Umbilical cord (tissue), 2 donors: ENCODE results near the gene LARGE1. TPM values are rescaled to one million over a fixed set of nuclear protein-coding genes. Genes with fewer than 3 reads are reported as not detected.
"Not testable (repeated sequence)": the region's sequence is repeated elsewhere in the genome, so short reads cannot be mapped to it uniquely, and the experiment has no call there.

Source experiments
- DNase-seq: peaks from one replicate; pipeline ENCODE4 v3.0.0-alpha.2; 2015; ENCODE audit warnings: low spot score
- total RNA-seq: library from RNA; depleted of rRNA; stranded (reverse); fragments of >200 nt; gene quantifications from one replicate; pipeline ENCODE4 v1.2.3, GENCODE V29; 2014; ENCODE audit warnings: low replicate concordance; ENCODE audit not compliant: insufficient read depth

LARGE1 gene
- total RNA-seq, 1 donor from 2014 or later = 32.5 TPM

DNA sequence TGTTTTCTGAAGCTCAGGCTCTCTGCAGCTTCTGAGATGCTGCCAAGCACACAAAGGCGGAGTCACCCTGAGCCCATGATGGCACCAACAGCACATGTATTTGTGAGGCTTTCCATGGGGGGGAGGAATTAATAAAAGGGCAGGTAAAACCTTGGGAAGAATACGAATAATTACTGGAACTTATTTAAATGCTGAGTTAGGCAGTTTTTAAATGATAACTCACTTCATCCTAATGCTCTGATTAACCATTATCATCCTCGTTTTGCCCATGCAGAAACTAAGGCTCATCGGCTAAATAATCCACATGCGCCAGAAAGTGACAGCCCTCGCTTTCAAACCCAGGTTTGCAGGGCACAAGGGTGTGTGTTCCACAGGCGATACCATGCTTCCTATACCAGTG lies 35.4 kb downstream of the LARGE1 start:
- no peak for DNase-seq

GRCh38 chr22:33883961-33884808 lies 36.1 kb downstream of the LARGE1 start:
- DNase-seq = no peak

- DNase-seq = no peak
These were observed 36.7 kb downstream of the LARGE1 start for GRCh38 chr22:33883561-33883960.

- no peak for DNase-seq
These were observed 37.3 kb downstream of the LARGE1 start for GRCh38 chr22:33882991-33883390.

- no peak for DNase-seq
These were observed 39.3 kb downstream of the LARGE1 start for GRCh38 chr22:33880986-33881385.

DNA sequence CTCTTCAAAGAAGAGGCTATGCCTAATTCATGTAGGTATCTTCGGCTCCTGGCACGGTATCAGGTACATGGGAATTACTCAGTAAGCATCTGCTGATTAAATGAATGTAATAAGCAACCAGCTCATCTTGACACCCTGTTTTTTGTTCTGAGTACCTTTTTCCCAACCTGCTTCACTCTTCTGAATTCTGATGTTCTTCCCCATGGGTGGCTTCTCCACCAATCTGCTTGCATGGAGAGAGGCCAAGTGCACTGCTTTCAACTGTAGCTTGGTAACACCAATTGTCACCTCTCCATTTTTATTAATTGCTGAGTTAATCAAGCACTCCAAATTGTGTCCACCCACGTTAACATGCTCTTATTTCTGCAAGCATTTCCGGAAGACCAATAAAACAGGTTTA lies 40.5 kb downstream of the LARGE1 start:
- DNase-seq = no peak

GRCh38 chr22:33875316-33875715 lies 45.0 kb downstream of the LARGE1 start:
- no peak for DNase-seq

DNA sequence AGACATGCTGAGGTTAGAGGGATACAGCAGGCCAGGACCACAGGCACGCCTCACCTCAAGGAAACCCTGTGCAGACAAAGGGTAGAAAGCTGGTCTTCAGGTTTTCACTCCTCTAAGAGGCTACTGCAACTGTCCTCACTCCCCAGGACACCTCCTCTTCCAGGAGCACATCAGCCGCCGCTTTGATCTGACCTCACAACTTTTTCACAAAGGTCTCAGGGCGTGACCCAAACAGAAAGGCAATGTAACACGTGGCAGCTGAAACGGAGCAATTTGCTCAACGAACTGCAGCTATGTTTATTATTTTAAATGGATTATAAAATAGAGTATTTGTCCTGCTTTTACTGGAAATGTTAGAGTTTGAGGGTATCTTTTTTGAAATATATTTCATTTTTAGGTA lies 46.1 kb downstream of the LARGE1 start:
- no peak for DNase-seq

DNA sequence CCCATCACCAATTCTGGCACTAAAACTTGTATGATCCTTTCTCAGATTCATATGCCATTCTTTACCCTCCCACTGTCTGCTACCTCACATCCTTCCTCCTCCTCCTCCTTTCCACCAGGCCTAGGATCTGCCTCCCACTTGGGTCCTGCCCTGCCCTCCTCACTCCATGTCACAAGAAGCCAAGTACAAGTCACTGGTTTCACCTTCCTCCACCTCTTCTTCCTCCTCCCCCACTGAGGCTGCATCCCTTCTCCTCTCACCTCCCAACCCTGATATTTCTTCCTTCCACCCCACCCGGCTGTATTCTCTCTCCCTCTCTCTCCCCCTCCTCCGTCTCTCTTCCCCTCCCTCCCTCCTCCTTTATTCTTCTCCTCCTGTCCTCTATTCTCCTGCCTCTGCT lies 46.6 kb downstream of the LARGE1 start:
- no peak for DNase-seq

GRCh38 chr22:33873186-33873585 lies 47.1 kb downstream of the LARGE1 start:
- DNase-seq = no peak

DNA sequence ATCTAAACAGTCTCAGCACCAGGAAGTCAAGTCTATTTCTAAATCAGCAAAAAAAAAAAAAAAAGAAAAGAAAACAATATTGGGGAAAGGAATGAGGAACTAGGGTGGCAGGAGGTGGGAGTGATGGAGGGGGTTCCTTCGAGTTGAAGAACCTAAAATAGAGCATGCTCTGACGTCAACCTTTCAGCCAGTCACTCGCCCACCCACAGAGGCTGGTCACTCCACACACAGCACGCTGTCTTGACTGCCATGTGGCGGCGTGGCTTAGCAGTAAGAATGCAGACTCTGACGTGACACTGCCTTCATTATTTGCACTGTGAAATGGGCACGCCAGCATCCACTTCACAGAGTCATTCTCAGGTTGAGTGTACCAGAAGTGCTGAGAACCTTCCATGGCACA lies 48.3 kb downstream of the LARGE1 start:
- no peak for DNase-seq

- no peak for DNase-seq
These were observed 50.3 kb downstream of the LARGE1 start for GRCh38 chr22:33869946-33870345.

- DNase-seq = no peak
These were observed 52.3 kb downstream of the LARGE1 start for GRCh38 chr22:33867971-33868370.

DNA sequence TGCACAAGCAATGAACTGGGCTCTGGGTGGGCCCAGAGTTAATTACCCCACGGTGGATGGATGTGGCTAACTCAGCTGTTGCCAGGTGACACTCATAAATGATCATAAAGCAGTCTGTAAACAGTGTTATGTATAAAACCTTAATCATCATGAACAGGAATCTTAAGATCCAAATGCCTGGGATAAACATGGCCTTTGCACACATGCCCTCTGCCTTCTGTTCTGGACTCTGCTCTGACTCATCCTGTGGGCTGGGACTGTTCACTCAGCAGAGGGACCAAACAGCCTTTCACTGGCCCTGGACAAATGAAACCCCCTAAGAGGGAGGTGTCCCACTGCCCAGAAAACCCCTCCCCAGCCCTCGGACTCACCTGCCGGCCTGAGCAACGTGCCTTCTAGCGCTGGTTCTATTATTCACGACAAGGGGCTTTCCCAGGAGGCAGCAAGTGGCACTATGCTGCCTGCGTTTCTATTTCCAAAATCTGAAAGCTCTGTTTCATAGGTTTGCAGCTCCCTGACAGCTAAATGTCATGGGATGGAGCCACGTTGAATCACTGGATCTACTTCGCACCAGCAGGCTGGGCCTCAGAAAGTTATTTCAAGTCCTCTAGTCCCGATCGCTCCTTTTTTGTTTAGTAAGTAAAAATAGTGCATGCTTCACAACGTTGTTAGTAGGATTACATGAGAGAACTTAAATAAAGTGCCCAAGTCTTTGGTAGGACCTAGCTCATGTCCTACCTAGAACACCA lies 53.0 kb downstream of the LARGE1 start:
- DNase-seq = no peak

DNA sequence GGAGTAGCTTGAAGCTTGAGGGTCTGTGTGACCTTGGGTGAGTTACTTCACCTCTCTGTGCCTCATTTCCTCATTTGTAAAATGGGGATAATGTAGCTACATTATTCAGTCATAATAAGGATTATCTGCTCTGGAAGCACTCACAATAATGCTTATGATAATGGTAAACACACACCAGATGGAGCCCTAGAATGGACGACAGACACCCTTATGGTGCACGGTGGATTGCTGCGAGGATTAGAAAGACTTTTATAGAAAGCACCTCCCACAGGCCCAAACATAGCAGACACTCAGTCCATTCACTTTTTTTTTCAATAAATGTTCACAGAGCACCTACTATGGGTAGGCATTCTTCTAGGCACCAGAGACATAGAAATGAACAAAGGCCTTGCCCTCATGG lies 53.8 kb downstream of the LARGE1 start:
- DNase-seq = no peak

- no peak for DNase-seq
These were observed 54.3 kb downstream of the LARGE1 start for GRCh38 chr22:33865996-33866395.

- DNase-seq = no peak
These were observed 55.0 kb downstream of the LARGE1 start for GRCh38 chr22:33865248-33865647.

DNA sequence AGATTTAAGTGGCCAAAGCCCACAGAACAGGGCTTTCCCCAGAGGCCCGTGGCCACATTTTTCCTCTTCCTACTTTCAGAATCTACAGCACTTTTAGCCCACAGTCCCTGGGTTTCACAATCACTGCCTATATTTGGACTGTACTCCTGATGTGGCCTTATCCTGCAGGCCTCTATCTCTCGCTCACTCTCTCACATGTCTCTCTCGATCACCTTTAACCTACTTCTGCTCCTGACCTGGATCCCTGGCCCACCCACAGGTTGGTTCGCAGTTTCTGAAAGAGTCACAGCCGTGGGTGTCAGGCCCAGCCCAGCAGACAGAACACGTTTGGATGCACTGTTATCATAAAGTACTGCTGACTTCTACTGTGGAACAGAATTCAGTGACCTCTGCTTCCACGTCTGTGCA lies 55.5 kb downstream of the LARGE1 start:
- DNase-seq = peak; percentile 25

DNA sequence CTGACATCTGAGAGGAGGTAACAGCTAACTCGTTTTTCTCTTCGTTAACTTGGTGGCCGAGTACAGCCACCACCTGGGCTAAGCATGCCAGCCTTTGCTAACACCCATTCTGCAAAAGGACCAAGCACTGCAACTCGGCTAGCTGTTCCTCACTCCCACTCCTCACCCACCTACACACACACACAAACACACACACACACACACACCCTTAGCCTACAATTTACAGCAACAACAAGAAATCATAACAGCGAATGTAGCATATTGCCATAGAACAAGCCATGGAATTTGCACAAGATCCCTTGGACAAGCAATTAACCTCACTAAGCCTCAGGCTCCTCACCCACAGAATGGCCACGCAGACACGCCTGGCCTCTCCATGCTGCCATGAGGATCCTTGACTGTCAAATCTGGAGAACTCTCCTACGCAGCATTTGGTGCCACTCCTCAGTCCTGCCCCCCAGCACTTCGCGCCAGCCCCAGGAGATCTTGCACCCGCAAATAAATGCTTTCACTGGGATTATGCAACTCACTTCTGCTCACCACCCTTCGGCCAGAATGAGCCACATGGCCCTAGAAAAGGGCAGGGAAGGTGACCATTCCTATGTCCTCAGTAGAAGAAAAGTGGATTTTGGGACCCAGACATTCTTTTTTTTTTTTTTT lies 58.9 kb downstream of the LARGE1 start:
- DNase-seq = no peak

GRCh38 chr22:33860386-33860785 lies 59.9 kb downstream of the LARGE1 start:
- DNase-seq = no peak

- DNase-seq = no peak
These were observed 61.0 kb downstream of the LARGE1 start for GRCh38 chr22:33859311-33859710.

- DNase-seq = not testable (repeated sequence)
These were observed 61.6 kb downstream of the LARGE1 start for GRCh38 chr22:33858653-33859052.
